ENCODE data around the gene PFN1. TPM values are rescaled to one million over a fixed set of nuclear protein-coding genes. Genes with fewer than 3 reads are reported as not detected.

The PFN1 gene
- total and polyA plus RNA-seq, 10 of the 15 experiments (the other 5 are each of a cell fraction or from before 2014, with no cell fraction given): 154 to 3,892 (median 1,918) TPM

DNA sequence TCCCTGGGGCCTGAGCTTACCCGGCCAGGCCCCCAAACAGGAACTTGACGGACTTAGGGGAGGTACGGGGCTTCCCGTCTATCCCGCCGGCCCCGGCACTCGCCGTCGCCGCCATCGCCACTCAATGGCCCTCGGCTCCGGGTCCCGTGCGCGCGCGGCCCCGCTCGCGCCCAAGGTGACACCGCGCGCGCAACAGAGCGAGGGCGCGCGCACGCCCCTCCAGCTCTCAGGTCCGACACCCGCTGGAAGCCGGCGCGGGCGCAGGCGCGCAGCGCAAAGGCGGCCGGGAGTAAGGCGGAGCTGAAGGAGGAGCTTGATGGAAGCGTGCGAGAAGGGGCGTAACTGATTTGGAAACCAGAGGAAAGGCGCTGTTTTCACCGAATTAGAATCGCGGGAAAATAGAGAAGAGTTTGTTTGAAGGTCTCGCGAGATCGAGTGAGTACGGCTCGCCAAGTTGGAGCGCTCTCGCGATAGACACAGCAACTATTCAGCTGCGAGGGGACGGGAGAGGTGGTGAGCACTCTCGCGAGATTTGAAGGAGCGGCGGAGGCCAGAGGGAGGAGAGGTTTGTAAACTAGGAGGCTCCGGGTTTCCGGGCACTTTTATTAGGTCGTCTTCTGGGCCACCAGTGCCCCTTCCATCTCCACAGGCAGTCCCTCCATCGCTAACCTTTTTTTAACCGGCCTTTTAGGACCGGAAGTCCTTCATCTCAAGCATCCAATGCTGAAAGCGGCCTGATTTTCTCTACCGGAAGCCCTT is 8.4 kb downstream of the PFN1 start, which contains the start of the genes RNF167 and SLC25A11 (continued):
- no peak for TF ChIP-seq ZNF274 (IDR thresholded peaks at IDR 0.05; ENCODE audit: insufficient read depth, insufficient read length)
- TF ChIP-seq, protein P1, sequence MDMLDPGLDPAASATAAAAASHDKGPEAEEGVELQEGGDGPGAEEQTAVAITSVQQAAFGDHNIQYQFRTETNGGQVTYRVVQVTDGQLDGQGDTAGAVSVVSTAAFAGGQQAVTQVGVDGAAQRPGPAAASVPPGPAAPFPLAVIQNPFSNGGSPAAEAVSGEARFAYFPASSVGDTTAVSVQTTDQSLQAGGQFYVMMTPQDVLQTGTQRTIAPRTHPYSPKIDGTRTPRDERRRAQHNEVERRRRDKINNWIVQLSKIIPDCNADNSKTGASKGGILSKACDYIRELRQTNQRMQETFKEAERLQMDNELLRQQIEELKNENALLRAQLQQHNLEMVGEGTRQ (IDR thresholded peaks at IDR 0.05; ENCODE audit: borderline replicate concordance, low read depth, low read length): no peak
- TF ChIP-seq RFX5 (IDR thresholded peaks at IDR 0.05; ENCODE audit: low read depth, low read length): no peak
- peak; percentile 66 for TF ChIP-seq NBN (IDR thresholded peaks at IDR 0.05)
- TF ChIP-seq NRF1 (conservative IDR thresholded peaks at IDR 0.05; ENCODE audit: low read depth, low read length): peak; percentile 87
- TF ChIP-seq PML (IDR thresholded peaks at IDR 0.05; ENCODE audit: low read length): no peak
- TF ChIP-seq, protein P2, sequence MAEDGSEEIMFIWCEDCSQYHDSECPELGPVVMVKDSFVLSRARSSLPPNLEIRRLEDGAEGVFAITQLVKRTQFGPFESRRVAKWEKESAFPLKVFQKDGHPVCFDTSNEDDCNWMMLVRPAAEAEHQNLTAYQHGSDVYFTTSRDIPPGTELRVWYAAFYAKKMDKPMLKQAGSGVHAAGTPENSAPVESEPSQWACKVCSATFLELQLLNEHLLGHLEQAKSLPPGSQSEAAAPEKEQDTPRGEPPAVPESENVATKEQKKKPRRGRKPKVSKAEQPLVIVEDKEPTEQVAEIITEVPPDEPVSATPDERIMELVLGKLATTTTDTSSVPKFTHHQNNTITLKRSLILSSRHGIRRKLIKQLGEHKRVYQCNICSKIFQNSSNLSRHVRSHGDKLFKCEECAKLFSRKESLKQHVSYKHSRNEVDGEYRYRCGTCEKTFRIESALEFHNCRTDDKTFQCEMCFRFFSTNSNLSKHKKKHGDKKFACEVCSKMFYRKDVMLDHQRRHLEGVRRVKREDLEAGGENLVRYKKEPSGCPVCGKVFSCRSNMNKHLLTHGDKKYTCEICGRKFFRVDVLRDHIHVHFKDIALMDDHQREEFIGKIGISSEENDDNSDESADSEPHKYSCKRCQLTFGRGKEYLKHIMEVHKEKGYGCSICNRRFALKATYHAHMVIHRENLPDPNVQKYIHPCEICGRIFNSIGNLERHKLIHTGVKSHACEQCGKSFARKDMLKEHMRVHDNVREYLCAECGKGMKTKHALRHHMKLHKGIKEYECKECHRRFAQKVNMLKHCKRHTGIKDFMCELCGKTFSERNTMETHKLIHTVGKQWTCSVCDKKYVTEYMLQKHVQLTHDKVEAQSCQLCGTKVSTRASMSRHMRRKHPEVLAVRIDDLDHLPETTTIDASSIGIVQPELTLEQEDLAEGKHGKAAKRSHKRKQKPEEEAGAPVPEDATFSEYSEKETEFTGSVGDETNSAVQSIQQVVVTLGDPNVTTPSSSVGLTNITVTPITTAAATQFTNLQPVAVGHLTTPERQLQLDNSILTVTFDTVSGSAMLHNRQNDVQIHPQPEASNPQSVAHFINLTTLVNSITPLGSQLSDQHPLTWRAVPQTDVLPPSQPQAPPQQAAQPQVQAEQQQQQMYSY (CRISPR knock-in tag; IDR thresholded peaks at IDR 0.05): no peak
- peak; percentile 88 for TF ChIP-seq RB1 (IDR thresholded peaks at IDR 0.05; ENCODE audit: borderline replicate concordance)
- TF ChIP-seq IKZF1 (conservative IDR thresholded peaks at IDR 0.05): peak; percentile 99
- TF ChIP-seq, protein P3, sequence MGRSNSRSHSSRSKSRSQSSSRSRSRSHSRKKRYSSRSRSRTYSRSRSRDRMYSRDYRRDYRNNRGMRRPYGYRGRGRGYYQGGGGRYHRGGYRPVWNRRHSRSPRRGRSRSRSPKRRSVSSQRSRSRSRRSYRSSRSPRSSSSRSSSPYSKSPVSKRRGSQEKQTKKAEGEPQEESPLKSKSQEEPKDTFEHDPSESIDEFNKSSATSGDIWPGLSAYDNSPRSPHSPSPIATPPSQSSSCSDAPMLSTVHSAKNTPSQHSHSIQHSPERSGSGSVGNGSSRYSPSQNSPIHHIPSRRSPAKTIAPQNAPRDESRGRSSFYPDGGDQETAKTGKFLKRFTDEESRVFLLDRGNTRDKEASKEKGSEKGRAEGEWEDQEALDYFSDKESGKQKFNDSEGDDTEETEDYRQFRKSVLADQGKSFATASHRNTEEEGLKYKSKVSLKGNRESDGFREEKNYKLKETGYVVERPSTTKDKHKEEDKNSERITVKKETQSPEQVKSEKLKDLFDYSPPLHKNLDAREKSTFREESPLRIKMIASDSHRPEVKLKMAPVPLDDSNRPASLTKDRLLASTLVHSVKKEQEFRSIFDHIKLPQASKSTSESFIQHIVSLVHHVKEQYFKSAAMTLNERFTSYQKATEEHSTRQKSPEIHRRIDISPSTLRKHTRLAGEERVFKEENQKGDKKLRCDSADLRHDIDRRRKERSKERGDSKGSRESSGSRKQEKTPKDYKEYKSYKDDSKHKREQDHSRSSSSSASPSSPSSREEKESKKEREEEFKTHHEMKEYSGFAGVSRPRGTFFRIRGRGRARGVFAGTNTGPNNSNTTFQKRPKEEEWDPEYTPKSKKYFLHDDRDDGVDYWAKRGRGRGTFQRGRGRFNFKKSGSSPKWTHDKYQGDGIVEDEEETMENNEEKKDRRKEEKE (IDR thresholded peaks at IDR 0.05): no peak
- TF ChIP-seq CHD2 (IDR thresholded peaks at IDR 0.05; ENCODE audit: borderline replicate concordance, low read depth, low read length): peak; percentile 100
- no peak for TF ChIP-seq BMI1 (IDR thresholded peaks at IDR 0.05; ENCODE audit: borderline replicate concordance)
- no peak for TF ChIP-seq TCF7 (IDR thresholded peaks at IDR 0.05; ENCODE audit: borderline replicate concordance)
- 0 out of 2 replicates have a peak, but pooled peaks have one; percentile 27 for TF ChIP-seq NR2C1 (IDR thresholded peaks at IDR 0.05)
- TF ChIP-seq, protein P4, sequence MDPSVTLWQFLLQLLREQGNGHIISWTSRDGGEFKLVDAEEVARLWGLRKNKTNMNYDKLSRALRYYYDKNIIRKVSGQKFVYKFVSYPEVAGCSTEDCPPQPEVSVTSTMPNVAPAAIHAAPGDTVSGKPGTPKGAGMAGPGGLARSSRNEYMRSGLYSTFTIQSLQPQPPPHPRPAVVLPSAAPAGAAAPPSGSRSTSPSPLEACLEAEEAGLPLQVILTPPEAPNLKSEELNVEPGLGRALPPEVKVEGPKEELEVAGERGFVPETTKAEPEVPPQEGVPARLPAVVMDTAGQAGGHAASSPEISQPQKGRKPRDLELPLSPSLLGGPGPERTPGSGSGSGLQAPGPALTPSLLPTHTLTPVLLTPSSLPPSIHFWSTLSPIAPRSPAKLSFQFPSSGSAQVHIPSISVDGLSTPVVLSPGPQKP (IDR thresholded peaks at IDR 0.05; ENCODE audit: low read depth, low read length): 0 out of 2 replicates have a peak, but pooled peaks have one; percentile 71
- TF ChIP-seq, protein P5, sequence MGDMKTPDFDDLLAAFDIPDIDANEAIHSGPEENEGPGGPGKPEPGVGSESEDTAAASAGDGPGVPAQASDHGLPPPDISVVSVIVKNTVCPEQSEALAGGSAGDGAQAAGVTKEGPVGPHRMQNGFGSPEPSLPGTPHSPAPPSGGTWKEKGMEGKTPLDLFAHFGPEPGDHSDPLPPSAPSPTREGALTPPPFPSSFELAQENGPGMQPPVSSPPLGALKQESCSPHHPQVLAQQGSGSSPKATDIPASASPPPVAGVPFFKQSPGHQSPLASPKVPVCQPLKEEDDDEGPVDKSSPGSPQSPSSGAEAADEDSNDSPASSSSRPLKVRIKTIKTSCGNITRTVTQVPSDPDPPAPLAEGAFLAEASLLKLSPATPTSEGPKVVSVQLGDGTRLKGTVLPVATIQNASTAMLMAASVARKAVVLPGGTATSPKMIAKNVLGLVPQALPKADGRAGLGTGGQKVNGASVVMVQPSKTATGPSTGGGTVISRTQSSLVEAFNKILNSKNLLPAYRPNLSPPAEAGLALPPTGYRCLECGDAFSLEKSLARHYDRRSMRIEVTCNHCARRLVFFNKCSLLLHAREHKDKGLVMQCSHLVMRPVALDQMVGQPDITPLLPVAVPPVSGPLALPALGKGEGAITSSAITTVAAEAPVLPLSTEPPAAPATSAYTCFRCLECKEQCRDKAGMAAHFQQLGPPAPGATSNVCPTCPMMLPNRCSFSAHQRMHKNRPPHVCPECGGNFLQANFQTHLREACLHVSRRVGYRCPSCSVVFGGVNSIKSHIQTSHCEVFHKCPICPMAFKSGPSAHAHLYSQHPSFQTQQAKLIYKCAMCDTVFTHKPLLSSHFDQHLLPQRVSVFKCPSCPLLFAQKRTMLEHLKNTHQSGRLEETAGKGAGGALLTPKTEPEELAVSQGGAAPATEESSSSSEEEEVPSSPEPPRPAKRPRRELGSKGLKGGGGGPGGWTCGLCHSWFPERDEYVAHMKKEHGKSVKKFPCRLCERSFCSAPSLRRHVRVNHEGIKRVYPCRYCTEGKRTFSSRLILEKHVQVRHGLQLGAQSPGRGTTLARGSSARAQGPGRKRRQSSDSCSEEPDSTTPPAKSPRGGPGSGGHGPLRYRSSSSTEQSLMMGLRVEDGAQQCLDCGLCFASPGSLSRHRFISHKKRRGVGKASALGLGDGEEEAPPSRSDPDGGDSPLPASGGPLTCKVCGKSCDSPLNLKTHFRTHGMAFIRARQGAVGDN (IDR thresholded peaks at IDR 0.05): peak; percentile 74

All from GM12878 (cell line).